Measurements from ENCODE around the gene ACSM5.

ACSM5 gene, protein sequence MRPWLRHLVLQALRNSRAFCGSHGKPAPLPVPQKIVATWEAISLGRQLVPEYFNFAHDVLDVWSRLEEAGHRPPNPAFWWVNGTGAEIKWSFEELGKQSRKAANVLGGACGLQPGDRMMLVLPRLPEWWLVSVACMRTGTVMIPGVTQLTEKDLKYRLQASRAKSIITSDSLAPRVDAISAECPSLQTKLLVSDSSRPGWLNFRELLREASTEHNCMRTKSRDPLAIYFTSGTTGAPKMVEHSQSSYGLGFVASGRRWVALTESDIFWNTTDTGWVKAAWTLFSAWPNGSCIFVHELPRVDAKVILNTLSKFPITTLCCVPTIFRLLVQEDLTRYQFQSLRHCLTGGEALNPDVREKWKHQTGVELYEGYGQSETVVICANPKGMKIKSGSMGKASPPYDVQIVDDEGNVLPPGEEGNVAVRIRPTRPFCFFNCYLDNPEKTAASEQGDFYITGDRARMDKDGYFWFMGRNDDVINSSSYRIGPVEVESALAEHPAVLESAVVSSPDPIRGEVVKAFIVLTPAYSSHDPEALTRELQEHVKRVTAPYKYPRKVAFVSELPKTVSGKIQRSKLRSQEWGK

GRCh38 chr16:20409398-20410120 lies at the start of gene ACSM5:
Gene ACSM5 (plus strand): TSS chr16:20409534. CDS start chr16:20411485, 1,951 bp downstream.
- no peak within 1 kb of the TSS for H3K4me3 ChIP-seq (ENCODE audit: low read length)
- TF ChIP-seq, protein P1, sequence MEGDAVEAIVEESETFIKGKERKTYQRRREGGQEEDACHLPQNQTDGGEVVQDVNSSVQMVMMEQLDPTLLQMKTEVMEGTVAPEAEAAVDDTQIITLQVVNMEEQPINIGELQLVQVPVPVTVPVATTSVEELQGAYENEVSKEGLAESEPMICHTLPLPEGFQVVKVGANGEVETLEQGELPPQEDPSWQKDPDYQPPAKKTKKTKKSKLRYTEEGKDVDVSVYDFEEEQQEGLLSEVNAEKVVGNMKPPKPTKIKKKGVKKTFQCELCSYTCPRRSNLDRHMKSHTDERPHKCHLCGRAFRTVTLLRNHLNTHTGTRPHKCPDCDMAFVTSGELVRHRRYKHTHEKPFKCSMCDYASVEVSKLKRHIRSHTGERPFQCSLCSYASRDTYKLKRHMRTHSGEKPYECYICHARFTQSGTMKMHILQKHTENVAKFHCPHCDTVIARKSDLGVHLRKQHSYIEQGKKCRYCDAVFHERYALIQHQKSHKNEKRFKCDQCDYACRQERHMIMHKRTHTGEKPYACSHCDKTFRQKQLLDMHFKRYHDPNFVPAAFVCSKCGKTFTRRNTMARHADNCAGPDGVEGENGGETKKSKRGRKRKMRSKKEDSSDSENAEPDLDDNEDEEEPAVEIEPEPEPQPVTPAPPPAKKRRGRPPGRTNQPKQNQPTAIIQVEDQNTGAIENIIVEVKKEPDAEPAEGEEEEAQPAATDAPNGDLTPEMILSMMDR (IDR thresholded peaks at IDR 0.05; ENCODE audit: insufficient read depth, low read depth, low read length, missing control alignments) = no peak
- DNase-seq (ENCODE audit: low read depth) = no peak

DNA sequence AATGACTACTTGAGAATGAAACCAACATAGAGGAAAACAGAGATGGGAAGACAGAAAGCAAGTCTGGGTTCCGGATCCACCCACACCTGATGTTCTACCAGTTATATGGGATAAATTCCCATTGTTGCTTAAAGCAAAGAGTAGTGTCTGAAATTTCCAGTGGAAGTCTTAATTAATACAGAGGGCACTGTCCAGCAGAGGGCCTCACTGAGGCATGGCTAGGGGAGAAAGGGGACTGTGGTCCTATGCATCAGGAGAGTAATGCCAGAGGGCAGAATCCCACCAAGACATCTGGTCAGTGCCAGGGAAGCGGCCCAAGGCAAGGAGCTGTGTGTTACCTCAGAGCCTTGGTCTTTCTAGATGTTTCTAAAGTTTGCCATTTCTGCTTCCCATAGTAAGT lies 49.3 kb upstream of the ACSM5 start:
- H3K4me3 ChIP-seq (ENCODE audit: low read length) = no peak overlapping the region
- DNase-seq (ENCODE audit: low read depth) = no peak
- TF ChIP-seq, protein P1 (IDR thresholded peaks at IDR 0.05; ENCODE audit: insufficient read depth, low read depth, low read length, missing control alignments) = no peak

- DNase-seq (ENCODE audit: low read depth) = no peak
- TF ChIP-seq, protein P1 (IDR thresholded peaks at IDR 0.05; ENCODE audit: insufficient read depth, low read depth, low read length, missing control alignments) = no peak
- H3K4me3 ChIP-seq (ENCODE audit: low read length) = no peak overlapping the region
These were observed 46.1 kb upstream of the ACSM5 start for GRCh38 chr16:20363191-20363590.

GRCh38 chr16:20364051-20364450 lies 45.3 kb upstream of the ACSM5 start:
- no peak for DNase-seq (ENCODE audit: low read depth)
- H3K4me3 ChIP-seq (ENCODE audit: low read length) = no peak overlapping the region
- TF ChIP-seq, protein P1 (IDR thresholded peaks at IDR 0.05; ENCODE audit: insufficient read depth, low read depth, low read length, missing control alignments) = no peak

- no peak overlapping the region for H3K4me3 ChIP-seq (ENCODE audit: low read length)
- TF ChIP-seq, protein P1 (IDR thresholded peaks at IDR 0.05; ENCODE audit: insufficient read depth, low read depth, low read length, missing control alignments) = no peak
- DNase-seq (ENCODE audit: low read depth) = no peak
These were observed 39.8 kb upstream of the ACSM5 start for GRCh38 chr16:20369452-20370054.

- H3K4me3 ChIP-seq (ENCODE audit: low read length) = no peak overlapping the region
- TF ChIP-seq, protein P1 (IDR thresholded peaks at IDR 0.05; ENCODE audit: insufficient read depth, low read depth, low read length, missing control alignments) = no peak
- DNase-seq (ENCODE audit: low read depth) = no peak
These were observed 36.6 kb upstream of the ACSM5 start for GRCh38 chr16:20372701-20373100.
